GM21825 (cell line): ENCODE measurements around the gene ZNF180.
"Not testable (repeated sequence)": the region's sequence is repeated elsewhere in the genome, so short reads cannot be mapped to it uniquely, and the experiment has no call there.

ENCODE experiments used
- ATAC-seq: cut with Tn5 transposase; IDR thresholded peaks from one replicate; pipeline ENCODE4 v1.9.1; 2021; ENCODE audit warnings: mild to moderate bottlenecking, moderate library complexity; ENCODE audit not compliant: unreplicated experiment

Gene ZNF180

DNA sequence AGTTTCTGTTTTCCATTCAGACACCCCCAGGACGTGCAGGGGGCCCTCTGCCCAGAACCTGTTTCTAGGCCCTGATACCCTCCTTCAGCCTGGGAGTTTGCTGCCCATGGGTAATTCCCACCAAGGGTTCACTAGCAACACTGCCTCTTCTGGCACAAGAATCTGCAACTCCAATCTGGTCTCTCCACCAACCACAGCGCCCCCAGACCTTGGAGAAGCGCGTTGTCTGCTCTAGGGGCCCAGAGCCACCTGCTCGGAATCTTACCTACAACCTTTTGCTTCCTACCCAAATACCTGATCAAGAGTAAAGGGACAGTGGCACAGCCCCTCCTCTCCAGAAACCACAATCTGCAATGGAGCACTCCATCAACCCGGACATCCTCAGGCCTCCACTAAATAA lies 763 bp downstream of the ZNF180 start:
- no peak for ATAC-seq

DNA sequence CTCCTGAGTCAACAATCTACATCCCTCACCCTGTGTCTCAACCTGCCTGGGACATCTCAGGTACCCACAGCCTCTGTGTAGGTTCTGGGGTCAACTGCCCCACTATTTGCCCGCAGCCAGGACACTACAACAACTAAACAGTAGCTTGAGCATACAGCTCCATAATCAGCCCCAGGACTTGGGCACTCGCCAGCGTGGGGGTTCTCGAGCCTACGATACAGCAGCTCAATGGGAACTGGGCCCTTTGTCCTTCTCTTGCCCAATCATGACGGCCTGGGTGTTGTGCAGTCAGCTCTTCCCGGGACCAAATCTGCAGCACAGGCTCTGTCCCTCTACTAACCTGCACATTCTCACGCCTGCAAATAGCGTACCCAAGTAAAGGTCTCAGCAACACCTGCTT lies 1.3 kb downstream of the ZNF180 start:
- ATAC-seq = no peak

DNA sequence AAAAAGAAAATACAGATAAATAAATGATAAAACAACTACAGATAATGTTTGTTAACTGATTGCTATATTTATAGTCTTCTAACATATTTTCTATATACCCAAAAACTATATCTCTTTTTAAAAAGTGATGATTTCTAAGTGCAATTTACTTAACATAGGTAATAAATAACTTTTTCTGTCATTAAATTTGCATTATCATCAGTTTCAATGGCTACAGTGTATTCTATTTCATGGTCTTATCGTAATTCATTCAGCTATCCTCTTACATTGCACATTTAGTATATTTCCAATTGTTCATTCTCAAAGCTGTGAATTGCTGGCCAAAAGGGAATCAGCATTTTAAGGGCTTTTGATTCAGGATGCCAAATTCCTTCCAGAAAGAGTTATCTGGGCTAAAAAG lies 3.6 kb downstream of the ZNF180 start:
- no peak for ATAC-seq

DNA sequence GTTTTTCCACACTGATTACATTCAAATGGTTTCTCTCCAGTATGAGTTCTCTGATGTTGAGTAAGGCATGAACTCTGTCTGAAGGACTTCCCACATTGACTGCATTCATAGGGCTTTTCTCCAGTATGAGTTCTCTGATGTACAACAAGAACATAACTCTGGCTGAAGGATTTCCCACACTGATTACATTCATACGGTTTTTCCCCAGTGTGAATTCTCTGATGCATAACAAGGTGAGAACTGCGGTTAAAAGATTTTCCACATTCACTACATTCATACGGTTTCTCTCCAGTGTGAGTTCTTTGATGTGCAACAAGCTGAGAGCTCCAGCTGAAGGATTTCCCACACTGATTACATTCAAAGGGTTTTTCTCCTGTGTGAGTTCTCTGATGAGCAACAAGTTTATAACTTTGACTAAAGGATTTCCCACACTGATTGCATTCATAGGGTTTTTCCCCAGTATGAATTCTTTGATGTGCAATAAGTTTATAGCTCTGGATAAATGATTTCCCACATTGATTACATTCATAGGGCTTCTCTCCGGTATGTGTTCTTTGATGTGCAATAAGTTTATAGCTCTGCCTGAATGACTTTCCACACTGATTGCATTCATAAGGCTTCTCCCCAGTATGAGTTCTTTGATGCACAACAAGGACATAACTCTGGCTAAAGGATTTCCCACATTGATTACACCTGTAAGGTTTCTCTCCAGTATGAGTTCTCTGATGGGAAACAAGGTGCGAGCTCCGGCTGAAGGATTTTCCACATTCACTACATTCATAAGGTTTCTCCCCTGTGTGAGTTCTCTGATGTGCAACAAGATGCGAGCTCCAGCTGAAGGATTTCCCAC lies 23.5 kb downstream of the ZNF180 start:
- no peak for ATAC-seq

DNA sequence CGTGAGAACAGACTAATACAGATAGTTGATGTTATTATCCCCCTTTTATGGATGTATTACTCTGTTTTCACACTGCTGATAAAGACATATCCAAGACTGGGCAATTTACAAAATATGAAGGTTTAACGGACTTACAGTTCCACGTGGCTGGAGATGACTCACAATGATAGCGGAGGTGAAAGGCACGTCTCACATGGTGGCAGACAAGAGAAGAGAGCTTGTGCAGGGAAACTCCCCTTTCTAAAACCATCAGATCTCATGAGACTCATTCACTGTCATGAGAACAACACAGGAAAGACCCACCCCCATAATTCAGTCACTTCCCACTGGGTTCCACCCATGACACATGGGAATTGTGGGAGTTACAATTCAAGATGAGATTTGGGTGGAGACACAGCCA lies 31.6 kb downstream of the ZNF180 start:
- ATAC-seq = not testable (repeated sequence)

DNA sequence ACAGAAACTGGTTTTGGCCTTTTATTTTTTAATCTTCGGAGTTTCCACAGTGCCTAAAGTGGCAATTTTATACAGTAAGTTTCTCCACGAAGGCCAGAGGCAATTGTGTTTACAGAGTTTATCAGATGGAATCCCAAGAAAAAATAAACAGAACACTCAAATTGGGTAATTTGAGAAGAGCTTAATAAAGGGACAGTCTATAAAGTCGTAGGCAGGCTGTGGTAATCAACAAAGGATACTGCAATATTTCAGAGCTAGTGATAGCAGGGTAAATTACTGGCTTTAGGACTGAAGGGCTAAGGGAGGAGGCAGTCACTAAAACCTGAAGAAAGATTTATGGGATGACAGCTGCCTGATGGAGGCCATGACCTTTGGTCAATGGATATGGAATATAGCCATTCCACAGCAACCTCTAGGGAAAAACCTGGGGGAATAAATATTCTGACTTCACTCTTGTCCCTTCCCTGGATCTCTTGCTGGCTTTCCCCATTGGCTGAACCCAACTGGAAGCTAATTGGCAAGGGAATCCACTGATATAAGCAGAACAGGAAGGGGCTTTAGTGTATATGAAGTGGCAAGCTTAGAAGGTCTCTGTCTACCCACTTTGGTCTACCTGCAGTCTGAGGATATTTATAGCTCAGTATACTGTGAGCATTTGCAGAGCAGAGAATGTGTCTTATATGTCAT lies 37.6 kb downstream of the ZNF180 start:
- ATAC-seq = not testable (repeated sequence)

DNA sequence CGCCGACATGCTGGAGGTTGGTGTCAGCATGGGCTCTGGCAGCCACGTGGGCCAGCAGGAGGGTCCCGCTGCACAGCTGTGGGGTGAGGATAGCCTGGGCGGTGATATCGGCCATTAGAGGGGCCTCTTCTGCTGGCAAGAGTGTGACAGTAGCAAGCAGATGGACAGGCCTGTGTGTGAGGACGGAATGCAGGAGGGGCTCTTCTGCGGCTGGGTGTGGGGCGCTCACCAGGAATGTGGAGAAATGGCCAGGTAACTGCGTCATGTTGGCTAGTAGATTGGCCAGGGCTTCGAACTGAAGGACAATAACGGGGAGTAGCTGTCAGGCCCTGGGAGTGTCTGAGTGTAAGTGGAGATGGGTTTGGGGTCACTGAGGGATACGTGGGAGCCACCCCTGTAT lies 44.3 kb downstream of the ZNF180 start:
- not testable (repeated sequence) for ATAC-seq

DNA sequence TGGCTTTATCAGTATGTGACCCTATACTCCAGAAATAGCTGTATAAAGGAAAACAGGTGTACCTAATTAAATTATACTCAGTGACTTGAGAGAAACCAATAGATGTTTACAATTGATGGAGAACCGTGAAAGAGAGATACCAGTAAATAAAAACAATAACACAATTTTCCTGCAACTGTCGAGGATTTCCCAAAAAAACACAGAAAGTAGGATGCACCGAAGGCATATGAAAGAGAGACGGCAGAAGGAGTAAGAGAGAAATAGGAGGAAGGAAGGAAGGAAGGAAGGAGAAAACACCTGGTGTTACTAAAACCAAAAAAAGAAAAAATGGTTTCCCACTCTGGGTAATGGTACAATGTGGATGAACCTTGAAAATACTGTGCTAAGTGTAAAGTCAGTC lies 45.2 kb downstream of the ZNF180 start:
- ATAC-seq = no peak

DNA sequence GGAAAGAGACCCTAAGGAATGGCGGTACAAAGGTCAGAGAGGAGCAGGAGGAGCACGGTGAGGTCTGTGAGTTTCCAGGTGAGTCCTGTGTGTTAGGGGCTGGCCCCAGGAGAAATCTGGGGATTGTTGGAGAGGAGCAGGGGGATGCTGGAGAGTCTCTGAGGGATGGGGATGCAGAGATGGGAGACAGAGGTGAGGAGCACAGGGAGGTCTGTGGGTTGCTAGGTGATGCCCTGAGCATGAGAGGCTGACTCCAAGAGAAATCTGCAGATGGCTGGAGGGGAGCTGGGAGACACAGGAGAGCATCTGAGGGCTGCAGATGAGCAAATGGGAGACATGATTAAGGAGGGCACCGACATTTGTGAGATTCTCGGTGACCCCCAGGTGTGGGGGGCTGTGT lies 48.0 kb downstream of the ZNF180 start:
- ATAC-seq = no peak

DNA sequence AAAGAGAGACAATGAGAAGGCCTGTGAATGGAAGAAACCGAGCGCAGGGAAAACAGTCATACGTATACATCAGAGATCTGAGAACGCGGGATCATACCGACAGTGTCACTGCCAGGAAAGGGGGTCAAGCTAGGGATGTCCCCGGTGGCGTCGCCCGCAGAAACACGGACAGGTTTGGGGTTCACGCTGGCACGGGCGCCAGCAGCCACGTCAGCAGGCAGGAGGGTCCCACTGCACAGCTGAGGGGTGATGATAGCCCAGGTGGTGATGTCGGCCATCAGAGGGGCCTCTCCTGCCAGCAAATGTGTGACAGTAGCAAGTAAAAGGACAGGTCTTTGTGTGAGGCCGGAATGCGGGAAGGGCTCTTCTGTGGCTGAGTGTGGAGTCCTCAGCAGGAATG lies 48.6 kb downstream of the ZNF180 start:
- ATAC-seq = no peak

DNA sequence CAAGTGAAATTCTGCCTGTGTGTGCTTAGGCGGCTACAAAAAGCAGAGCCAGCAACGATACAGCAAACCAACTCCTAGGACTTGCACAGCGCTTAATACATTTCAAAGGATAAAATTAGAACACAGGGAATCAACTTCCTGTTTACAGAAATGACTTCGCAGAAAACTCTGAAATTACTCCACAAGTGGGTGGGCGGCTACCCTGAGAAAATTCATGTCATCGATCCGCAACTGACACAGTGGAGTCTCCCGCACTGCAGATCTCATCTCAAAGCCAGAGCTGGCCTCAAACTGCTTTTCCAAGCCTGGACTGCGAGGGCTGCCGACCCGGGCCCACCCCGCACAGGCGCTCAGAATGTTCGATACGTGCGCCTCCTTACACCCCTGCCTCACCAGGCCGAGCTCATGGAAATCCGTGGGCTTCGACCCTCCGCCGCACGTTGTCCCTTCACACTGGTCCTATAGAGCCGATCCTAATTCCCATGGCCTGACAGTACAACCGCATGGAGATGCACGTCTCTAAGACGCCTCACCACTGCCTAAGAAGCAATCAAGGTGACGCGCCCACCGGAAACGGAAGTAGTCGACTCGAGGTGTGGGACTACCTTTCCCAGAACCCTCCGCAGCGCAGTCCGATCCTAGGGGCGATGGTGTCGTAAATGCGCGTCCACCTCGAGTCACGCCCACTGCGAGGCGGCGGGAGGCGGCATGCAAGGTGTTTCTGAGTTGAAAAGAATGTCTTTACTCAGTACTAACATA lies 52.2 kb downstream of the ZNF180 start, which contains the start of gene ZNF229:
Gene ZNF229, minus strand, starts transcription at position 557 of the 759 bp plus-strand sequence. CDS start 5,625 bp downstream, outside the sequence.
- ATAC-seq = no peak

DNA sequence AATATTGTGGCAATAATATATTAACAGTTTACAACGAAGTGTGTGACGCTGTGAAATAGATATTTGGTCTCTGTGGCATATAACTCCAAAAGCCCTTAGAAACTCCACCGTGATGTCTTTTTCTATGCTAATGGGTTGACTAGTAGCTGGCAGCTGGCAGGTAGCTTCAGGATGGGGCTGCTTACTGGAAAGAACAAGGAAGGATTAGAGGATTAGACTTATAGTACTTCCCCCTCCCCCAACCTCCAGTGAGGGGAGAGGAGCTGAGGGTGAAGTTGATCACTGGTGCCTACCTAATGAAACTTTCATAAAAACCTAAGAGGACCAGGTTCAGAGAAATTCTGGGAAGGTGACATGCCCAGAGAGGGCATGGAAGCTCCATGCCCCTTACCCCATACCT lies 61.9 kb downstream of the ZNF180 start:
- ATAC-seq = no peak

DNA sequence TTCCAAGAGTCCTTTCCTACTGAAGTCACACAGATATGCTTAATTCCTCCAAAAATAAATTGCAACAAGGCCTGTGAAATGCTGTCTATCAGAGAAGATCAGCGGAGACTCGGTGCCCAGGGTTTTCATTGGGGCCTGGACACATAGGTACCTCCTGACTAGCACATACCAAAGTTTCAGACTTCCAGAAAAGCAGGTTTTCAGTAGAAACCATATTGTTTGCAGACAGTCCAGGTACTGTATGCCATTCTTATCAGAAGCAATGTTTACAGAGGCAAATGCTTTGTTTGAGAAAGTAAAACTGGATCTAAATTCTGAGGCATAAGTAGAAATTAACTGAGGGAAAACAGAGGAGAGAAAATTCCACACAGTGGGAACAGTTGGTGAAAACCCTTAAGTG lies 64.9 kb downstream of the ZNF180 start:
- ATAC-seq = no peak

DNA sequence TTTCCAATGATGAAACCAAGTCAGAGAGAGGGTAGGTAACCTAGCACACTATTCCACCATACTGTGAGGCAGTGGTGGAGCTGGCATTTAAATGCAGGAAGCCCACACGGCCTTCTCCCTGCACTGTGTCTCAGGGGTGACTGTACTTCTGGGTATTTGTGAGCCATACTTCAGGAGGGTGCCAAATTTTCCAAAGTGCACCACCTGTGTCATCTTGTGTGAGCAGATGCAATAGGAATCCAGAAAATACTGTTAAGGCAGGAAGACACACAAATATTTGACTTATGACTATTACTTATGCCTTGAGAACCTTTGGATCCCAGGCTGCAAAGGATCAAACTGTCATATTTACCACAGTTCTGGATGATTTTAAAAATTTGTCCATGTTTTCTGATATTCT lies 69.4 kb downstream of the ZNF180 start:
- ATAC-seq = no peak
